ENCODE measurements around the gene XRRA1. TPM values are rescaled to one million over a fixed set of nuclear protein-coding genes. Genes with fewer than 3 reads are reported as not detected.

Gene XRRA1
- total RNA-seq, 1 experiment from 2014 or later, result 29.5 TPM

DNA sequence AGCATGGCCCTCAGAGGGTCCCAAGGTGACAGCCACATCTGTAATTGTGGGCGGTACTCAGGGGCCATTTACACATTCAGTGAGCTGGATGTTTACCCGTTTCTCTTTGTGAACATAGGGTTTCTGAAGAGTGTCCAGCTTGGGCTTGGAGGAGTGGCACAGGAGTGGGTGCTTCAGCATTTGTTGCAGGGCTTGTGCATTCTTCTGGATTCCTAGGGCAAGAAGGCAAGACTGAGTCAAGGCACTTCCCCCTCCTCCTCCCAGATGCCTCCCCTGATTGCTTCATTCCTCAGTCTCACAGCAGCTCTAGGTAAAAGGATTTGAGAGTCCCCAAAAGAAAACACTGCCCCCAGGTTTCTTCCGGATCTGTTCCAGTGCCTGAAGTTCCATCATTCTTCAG is 104.8 kb downstream of the XRRA1 start:
- CTCF ChIA-PET, result interaction anchor here (0.6 kb wide), 1 partner anchor 148 kb away, joined by 3 read pairs; no protein-coding TSS in a partner anchor
- no peak for DNase-seq

DNA sequence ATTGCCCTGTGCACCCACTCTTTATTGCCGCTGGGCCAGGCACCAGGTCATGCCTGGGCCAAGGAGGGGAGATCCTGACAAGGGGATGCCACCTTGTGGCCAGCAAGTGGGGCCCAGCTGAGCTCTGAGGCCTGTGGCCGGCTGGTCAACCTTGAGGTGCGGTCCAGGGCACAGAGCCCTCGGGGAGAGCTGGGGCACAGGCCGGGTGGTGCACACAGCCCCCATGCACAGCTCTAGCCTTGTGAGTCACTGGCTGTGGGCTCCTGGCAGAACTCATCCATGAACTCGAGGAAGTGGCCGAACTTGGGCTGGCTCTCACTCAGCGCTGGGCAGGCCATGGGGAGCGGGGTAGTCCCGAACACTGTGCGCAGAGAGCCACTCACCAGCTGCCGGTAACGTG is 105.9 kb downstream of the XRRA1 start:
- H3K4me1 ChIP-seq (replicated peaks; ENCODE audit: insufficient read depth), result no peaks in the 10 kb centered on the region
- POLR2A ChIA-PET (ENCODE audit: unreplicated experiment), result no interaction called here
- no peaks in the 10 kb centered on the region for H3F3A ChIP-seq (ENCODE audit: insufficient read depth, low read depth)

More for the DNA sequence above, 104.8 kb downstream of the XRRA1 start:
- H3K36me3 ChIP-seq (ENCODE audit: low read depth), result peaks cover 9% of the 10 kb centered on the region
- POLR2A ChIA-PET (ENCODE audit: unreplicated experiment), result no interaction called here
- no peak overlapping the region for H3K4me3 ChIP-seq
- H2AFZ ChIP-seq, result no peak overlapping the region
- no peaks in the 10 kb centered on the region for H3K9me3 ChIP-seq (ENCODE audit: insufficient read depth, low read depth)
- no peak overlapping the region for H3K4me2 ChIP-seq
- H3K27ac ChIP-seq, result no peak overlapping the region
- no peaks in the 10 kb centered on the region; the same call in 1 of the 2 replicates for H4K20me1 ChIP-seq (ENCODE audit: insufficient read depth)
- TF ChIP-seq, protein P1, sequence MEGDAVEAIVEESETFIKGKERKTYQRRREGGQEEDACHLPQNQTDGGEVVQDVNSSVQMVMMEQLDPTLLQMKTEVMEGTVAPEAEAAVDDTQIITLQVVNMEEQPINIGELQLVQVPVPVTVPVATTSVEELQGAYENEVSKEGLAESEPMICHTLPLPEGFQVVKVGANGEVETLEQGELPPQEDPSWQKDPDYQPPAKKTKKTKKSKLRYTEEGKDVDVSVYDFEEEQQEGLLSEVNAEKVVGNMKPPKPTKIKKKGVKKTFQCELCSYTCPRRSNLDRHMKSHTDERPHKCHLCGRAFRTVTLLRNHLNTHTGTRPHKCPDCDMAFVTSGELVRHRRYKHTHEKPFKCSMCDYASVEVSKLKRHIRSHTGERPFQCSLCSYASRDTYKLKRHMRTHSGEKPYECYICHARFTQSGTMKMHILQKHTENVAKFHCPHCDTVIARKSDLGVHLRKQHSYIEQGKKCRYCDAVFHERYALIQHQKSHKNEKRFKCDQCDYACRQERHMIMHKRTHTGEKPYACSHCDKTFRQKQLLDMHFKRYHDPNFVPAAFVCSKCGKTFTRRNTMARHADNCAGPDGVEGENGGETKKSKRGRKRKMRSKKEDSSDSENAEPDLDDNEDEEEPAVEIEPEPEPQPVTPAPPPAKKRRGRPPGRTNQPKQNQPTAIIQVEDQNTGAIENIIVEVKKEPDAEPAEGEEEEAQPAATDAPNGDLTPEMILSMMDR (conservative IDR thresholded peaks at IDR 0.05), result no peak
- no peak for TF ChIP-seq EZH2 (IDR thresholded peaks at IDR 0.05; ENCODE audit: low read depth)
- intact Hi-C loops (cut with micrococcal nuclease; ENCODE audit: unreplicated experiment), result no loop called here
- no peaks in the 10 kb centered on the region for H3K79me2 ChIP-seq (ENCODE audit: low read depth)
- H3K4me1 ChIP-seq (replicated peaks; ENCODE audit: insufficient read depth), result no peaks in the 10 kb centered on the region
- H3K9me2 ChIP-seq (ENCODE audit: insufficient read depth), result no peaks in the 10 kb centered on the region
- no peaks in the 10 kb centered on the region for H3K27me3 ChIP-seq (ENCODE audit: insufficient read depth, low read depth)
- no TSS peak for BruUV-seq (replicated peaks)
- H3F3A ChIP-seq (ENCODE audit: insufficient read depth, low read depth), result no peaks in the 10 kb centered on the region

DNA sequence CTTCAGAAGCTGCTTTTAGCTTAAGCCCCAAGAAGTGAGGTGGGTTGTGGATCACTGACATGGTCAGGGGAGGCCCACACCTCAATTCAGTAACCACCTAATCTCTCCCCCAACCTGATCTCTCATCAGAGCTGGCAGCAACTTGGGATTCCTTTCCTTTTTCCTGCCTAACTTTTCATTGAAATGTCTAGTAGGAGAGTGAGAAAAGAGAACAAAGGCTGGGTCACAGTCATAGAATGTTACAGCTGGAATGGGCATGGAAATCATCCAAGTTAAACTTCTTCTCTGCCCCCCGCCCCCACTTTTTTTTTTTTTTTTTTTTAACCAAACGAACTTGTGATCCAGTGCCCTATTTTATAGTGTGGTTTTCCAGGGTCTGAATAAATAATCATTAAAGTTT is 108.4 kb downstream of the XRRA1 start:
- CTCF ChIA-PET, result no interaction called here
- intact Hi-C loops (cut with micrococcal nuclease; ENCODE audit: unreplicated experiment), result no loop called here
- H3K4me1 ChIP-seq (replicated peaks; ENCODE audit: insufficient read depth), result no peaks in the 10 kb centered on the region
- no peaks in the 10 kb centered on the region for H3K9me2 ChIP-seq (ENCODE audit: insufficient read depth)
- H3K27me3 ChIP-seq (ENCODE audit: insufficient read depth, low read depth), result no peaks in the 10 kb centered on the region
- H4K20me1 ChIP-seq (ENCODE audit: insufficient read depth), result no peaks in the 10 kb centered on the region
- peaks cover 27% of the 10 kb centered on the region for H3K36me3 ChIP-seq (ENCODE audit: low read depth)
- H3F3A ChIP-seq (ENCODE audit: insufficient read depth, low read depth), result no peaks in the 10 kb centered on the region
- TF ChIP-seq, protein P1 (conservative IDR thresholded peaks at IDR 0.05), result no peak
- no peak for TF ChIP-seq EZH2 (IDR thresholded peaks at IDR 0.05; ENCODE audit: low read depth)
- no peak overlapping the region for H3K27ac ChIP-seq
- H3K79me2 ChIP-seq (ENCODE audit: low read depth), result no peaks in the 10 kb centered on the region
- POLR2A ChIA-PET (ENCODE audit: unreplicated experiment), result interaction anchor here (0.7 kb wide), 1 partner anchor 326 kb away, joined by 5 read pairs; no protein-coding TSS in a partner anchor
- H3K4me2 ChIP-seq, result no peak overlapping the region
- no peak overlapping the region for H3K4me3 ChIP-seq
- H3K9me3 ChIP-seq (ENCODE audit: insufficient read depth, low read depth), result no peaks in the 10 kb centered on the region
- no peak overlapping the region for H2AFZ ChIP-seq
- no TSS peak for BruUV-seq (replicated peaks)
- DNase-seq, result no peak

More for the DNA sequence above, 105.9 kb downstream of the XRRA1 start:
- Histone ChIP-seq H3K27ac (no peak overlapping the region), H4K20me1 (ENCODE audit: insufficient read depth) (no peaks in the 10 kb centered on the region; the same call in 1 of the 2 replicates), H3K27me3 (ENCODE audit: insufficient read depth, low read depth) (no peaks in the 10 kb centered on the region), H3K9me3 (ENCODE audit: insufficient read depth, low read depth) (no peaks in the 10 kb centered on the region), H2AFZ (no peak overlapping the region), H3K4me2 (no peak overlapping the region), H3K79me2 (ENCODE audit: low read depth) (no peaks in the 10 kb centered on the region), H3K36me3 (ENCODE audit: low read depth) (peaks cover 9% of the 10 kb centered on the region), H3K9me2 (ENCODE audit: insufficient read depth) (no peaks in the 10 kb centered on the region), H3K4me3 (no peak overlapping the region)
- DNase-seq, result no peak
- CTCF ChIA-PET, result no interaction called here
- BruUV-seq (replicated peaks), result no TSS peak
- TF ChIP-seq, protein P1 (conservative IDR thresholded peaks at IDR 0.05), result no peak
- TF ChIP-seq EZH2 (IDR thresholded peaks at IDR 0.05; ENCODE audit: low read depth), result no peak
- intact Hi-C loops (cut with micrococcal nuclease; ENCODE audit: unreplicated experiment), result no loop called here

All from PC-9 (cell line).